Measurements from ENCODE around the gene POU2AF1. TPM values are rescaled to one million over a fixed set of nuclear protein-coding genes. Genes with fewer than 3 reads are reported as not detected.

POU2AF1 gene
- total RNA-seq, 1 experiment from 2014 or later: not detected

GRCh38 chr11:111427471-111427912 is 48.4 kb upstream of the POU2AF1 start:
- BruUV-seq (replicated peaks): no TSS peak
- Histone ChIP-seq H3K27ac (ENCODE audit: low read length) (no peak overlapping the region), H3K4me1 (ENCODE audit: insufficient read depth, low read length) (no peaks in the 10 kb centered on the region), H3K79me2 (ENCODE audit: low read length) (no peaks in the 10 kb centered on the region), H3K9ac (ENCODE audit: low read length) (no peak overlapping the region), H3K27me3 (ENCODE audit: low read length) (peaks cover 29% of the 10 kb centered on the region), H3K4me2 (ENCODE audit: low read length) (no peak overlapping the region), H3K9me3 (ENCODE audit: low read length) (no peaks in the 10 kb centered on the region), H2AFZ (ENCODE audit: low read length) (no peak overlapping the region), H3K4me3 (ENCODE audit: low read length) (no peak overlapping the region), H3F3A (ENCODE audit: low read length, unreplicated experiment) (no peaks in the 10 kb centered on the region), H4K20me1 (ENCODE audit: low read length) (no peaks in the 10 kb centered on the region), H3K36me3 (ENCODE audit: low read depth, low read length) (no peaks in the 10 kb centered on the region), H3K9me2 (replicated peaks; ENCODE audit: low read length) (no peaks in the 10 kb centered on the region)
- POLR2A ChIA-PET (ENCODE audit: unreplicated experiment): interaction anchor here (0.6 kb wide), 1 partner anchor 12 kb away, joined by 3 read pairs; no protein-coding TSS in a partner anchor
- CTCF ChIA-PET: no interaction called here
- TF ChIP-seq EZH2 (IDR thresholded peaks at IDR 0.05; ENCODE audit: low read length, unreplicated experiment): no peak
- TF ChIP-seq EZH2phosphoT487 (IDR thresholded peaks at IDR 0.05; ENCODE audit: borderline replicate concordance, low read length): no peak
- intact Hi-C loops (cut with micrococcal nuclease): loop anchor here (5.0 kb wide), 1 partner anchor 145 kb away; no protein-coding TSS in a partner anchor
- no peak for ATAC-seq
- DNase-seq: no peak

DNA sequence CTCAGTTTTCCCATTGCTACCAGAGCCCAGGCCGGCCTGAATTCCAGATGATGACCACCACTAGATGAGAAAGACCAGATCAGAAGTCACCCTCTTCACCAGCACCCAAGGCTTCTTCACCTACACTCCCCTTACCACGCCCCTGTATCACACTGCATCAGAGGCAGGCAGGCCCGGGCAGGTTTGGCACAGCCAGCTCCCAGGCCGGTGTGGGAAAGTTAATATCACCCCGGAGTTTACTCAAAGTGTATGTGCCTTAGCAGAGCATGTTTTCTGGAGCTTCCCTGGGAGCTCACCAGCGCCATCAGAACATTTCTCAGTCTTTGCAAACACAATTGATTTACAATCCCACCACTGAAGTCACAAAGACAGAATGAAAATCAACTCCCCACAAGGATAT is 47.5 kb upstream of the POU2AF1 start:
- no peak overlapping the region for H3K9ac ChIP-seq (ENCODE audit: low read length)
- no peak for TF ChIP-seq EZH2phosphoT487 (IDR thresholded peaks at IDR 0.05; ENCODE audit: borderline replicate concordance, low read length)
- TF ChIP-seq EZH2 (IDR thresholded peaks at IDR 0.05; ENCODE audit: low read length, unreplicated experiment): no peak
- TF ChIP-seq, protein P1, sequence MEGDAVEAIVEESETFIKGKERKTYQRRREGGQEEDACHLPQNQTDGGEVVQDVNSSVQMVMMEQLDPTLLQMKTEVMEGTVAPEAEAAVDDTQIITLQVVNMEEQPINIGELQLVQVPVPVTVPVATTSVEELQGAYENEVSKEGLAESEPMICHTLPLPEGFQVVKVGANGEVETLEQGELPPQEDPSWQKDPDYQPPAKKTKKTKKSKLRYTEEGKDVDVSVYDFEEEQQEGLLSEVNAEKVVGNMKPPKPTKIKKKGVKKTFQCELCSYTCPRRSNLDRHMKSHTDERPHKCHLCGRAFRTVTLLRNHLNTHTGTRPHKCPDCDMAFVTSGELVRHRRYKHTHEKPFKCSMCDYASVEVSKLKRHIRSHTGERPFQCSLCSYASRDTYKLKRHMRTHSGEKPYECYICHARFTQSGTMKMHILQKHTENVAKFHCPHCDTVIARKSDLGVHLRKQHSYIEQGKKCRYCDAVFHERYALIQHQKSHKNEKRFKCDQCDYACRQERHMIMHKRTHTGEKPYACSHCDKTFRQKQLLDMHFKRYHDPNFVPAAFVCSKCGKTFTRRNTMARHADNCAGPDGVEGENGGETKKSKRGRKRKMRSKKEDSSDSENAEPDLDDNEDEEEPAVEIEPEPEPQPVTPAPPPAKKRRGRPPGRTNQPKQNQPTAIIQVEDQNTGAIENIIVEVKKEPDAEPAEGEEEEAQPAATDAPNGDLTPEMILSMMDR (conservative IDR thresholded peaks at IDR 0.05; ENCODE audit: low read depth, low read length): no peak
- DNase-seq (no peak), ATAC-seq (no peak)
- H2AFZ ChIP-seq (ENCODE audit: low read length): no peak overlapping the region
- ChIA-PET CTCF (no interaction called here), POLR2A (ENCODE audit: unreplicated experiment) (interaction anchor here (0.6 kb wide), 1 partner anchor 13 kb away, joined by 3 read pairs; no protein-coding TSS in a partner anchor)
- H4K20me1 ChIP-seq (ENCODE audit: low read length): no peaks in the 10 kb centered on the region
- peaks cover 24% of the 10 kb centered on the region for H3K27me3 ChIP-seq (ENCODE audit: low read length)
- H3K9me3 ChIP-seq (ENCODE audit: low read length): no peaks in the 10 kb centered on the region
- H3K79me2 ChIP-seq (ENCODE audit: low read length): no peaks in the 10 kb centered on the region
- no peak overlapping the region for H3K4me2 ChIP-seq (ENCODE audit: low read length)
- H3F3A ChIP-seq (ENCODE audit: low read length, unreplicated experiment): no peaks in the 10 kb centered on the region
- H3K4me1 ChIP-seq (ENCODE audit: insufficient read depth, low read length): no peaks in the 10 kb centered on the region
- no TSS peak for BruUV-seq (replicated peaks)
- intact Hi-C loops (cut with micrococcal nuclease): loop anchor here (5.0 kb wide), 1 partner anchor 144 kb away; no protein-coding TSS in a partner anchor
- no peak overlapping the region for H3K27ac ChIP-seq (ENCODE audit: low read length)
- no peak overlapping the region for H3K4me3 ChIP-seq (ENCODE audit: low read length)
- H3K9me2 ChIP-seq (replicated peaks; ENCODE audit: low read length): no peaks in the 10 kb centered on the region
- H3K36me3 ChIP-seq (ENCODE audit: low read depth, low read length): no peaks in the 10 kb centered on the region

GRCh38 chr11:111423250-111423615 is 44.2 kb upstream of the POU2AF1 start:
- no peaks in the 10 kb centered on the region for H3K4me1 ChIP-seq (ENCODE audit: insufficient read depth, low read length)
- no peaks in the 10 kb centered on the region for H3K9me2 ChIP-seq (replicated peaks; ENCODE audit: low read length)
- no peaks in the 10 kb centered on the region for H3K9me3 ChIP-seq (ENCODE audit: low read length)
- intact Hi-C loops (cut with micrococcal nuclease): no loop called here
- H3K79me2 ChIP-seq (ENCODE audit: low read length): no peaks in the 10 kb centered on the region
- H3K4me3 ChIP-seq (ENCODE audit: low read length): no peak overlapping the region
- no peaks in the 10 kb centered on the region for H4K20me1 ChIP-seq (ENCODE audit: low read length)
- no peak overlapping the region for H2AFZ ChIP-seq (ENCODE audit: low read length)
- H3K27ac ChIP-seq (ENCODE audit: low read length): no peak overlapping the region
- no peaks in the 10 kb centered on the region for H3F3A ChIP-seq (ENCODE audit: low read length, unreplicated experiment)
- no TSS peak for BruUV-seq (replicated peaks)
- DNase-seq (no peak), ATAC-seq (no peak)
- TF ChIP-seq, protein P1 (conservative IDR thresholded peaks at IDR 0.05; ENCODE audit: low read depth, low read length): no peak; the same call in 1 of the 2 replicates
- TF ChIP-seq EZH2 (IDR thresholded peaks at IDR 0.05; ENCODE audit: low read length, unreplicated experiment) (no peak), EZH2phosphoT487 (IDR thresholded peaks at IDR 0.05; ENCODE audit: borderline replicate concordance, low read length) (no peak)
- no peak overlapping the region for H3K4me2 ChIP-seq (ENCODE audit: low read length)
- POLR2A ChIA-PET (ENCODE audit: unreplicated experiment): no interaction called here
- CTCF ChIA-PET: no interaction called here
- no peaks in the 10 kb centered on the region for H3K36me3 ChIP-seq (ENCODE audit: low read depth, low read length)
- H3K27me3 ChIP-seq (ENCODE audit: low read length): peaks cover 31% of the 10 kb centered on the region
- H3K9ac ChIP-seq (ENCODE audit: low read length): no peak overlapping the region

Data from PC-3 (cell line).